Body of pancreas (tissue), 4 donors: ENCODE measurements around the gene HTRA3.

Experiments used
- POLR2A ChIP-seq, 3 donors: fragments of 450-650 bp; IDR thresholded peaks; one replicate each; pipeline ENCODE4 v1.6.1; 2016; ENCODE audit warnings: antibody characterized with exemption in 3 of 3, mild to moderate bottlenecking in 2 of 3
- TF ChIP-seq, protein P1 (sequence below), 7 experiments: fragments of 450-650 bp in 4 of 7; fragments of 200-600 bp in 3 of 7; sonication (generic) in 3 of 7; IDR thresholded peaks; one replicate each; pipeline ENCODE4 v1.5.1; 2016 to 2019; ENCODE audit warnings: antibody characterized with exemption in 7 of 7

GRCh38 chr4:8274066-8274652 lies 4.6 kb downstream of the HTRA3 start:
- TF ChIP-seq, protein P1, sequence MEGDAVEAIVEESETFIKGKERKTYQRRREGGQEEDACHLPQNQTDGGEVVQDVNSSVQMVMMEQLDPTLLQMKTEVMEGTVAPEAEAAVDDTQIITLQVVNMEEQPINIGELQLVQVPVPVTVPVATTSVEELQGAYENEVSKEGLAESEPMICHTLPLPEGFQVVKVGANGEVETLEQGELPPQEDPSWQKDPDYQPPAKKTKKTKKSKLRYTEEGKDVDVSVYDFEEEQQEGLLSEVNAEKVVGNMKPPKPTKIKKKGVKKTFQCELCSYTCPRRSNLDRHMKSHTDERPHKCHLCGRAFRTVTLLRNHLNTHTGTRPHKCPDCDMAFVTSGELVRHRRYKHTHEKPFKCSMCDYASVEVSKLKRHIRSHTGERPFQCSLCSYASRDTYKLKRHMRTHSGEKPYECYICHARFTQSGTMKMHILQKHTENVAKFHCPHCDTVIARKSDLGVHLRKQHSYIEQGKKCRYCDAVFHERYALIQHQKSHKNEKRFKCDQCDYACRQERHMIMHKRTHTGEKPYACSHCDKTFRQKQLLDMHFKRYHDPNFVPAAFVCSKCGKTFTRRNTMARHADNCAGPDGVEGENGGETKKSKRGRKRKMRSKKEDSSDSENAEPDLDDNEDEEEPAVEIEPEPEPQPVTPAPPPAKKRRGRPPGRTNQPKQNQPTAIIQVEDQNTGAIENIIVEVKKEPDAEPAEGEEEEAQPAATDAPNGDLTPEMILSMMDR (IDR thresholded peaks at IDR 0.05) = no peak
- TF ChIP-seq POLR2A (IDR thresholded peaks at IDR 0.05) = no peak
